Right ventricle myocardium superior (tissue), 1 donor: ENCODE results near the gene NRCAM. TPM values are rescaled to one million over a fixed set of nuclear protein-coding genes. Genes with fewer than 3 reads are reported as not detected.

Source experiments
- ATAC-seq: fragments of 200-7000 bp; cut with Tn5 transposase; one replicate; pipeline ENCODE4 v1.9.1; 2020; ENCODE audit warnings: mild to moderate bottlenecking; ENCODE audit not compliant: poor library complexity
- DNase-seq: peaks from one replicate; pipeline ENCODE4 v3.0.0-alpha.2; 2020
- intact Hi-C: fragments of 100-400 bp; cut with DNase I; formaldehyde crosslinking; loops from one replicate; pipeline ENCODE4 v1.11.2; 2022
- total RNA-seq: library from RNA; stranded (reverse); fragmentation: NEBNext Ultra II Directional; extraction: Animal tissue kit (Norgen Biotek cat#: 25700); gene quantifications from one replicate; pipeline ENCODE4 v1.2.1, GENCODE V29; 2021
- donor health status: DM: no; HTN: yes; CAD: no; lungs with severe emphysema.

The NRCAM gene
- total RNA-seq, 1 donor from 2014 or later, result 0.27 TPM

GRCh38 chr7:108210796-108211195 is 245.4 kb downstream of the NRCAM start:
- no peak for DNase-seq
- ATAC-seq, result no peak
- intact Hi-C loops, result no loop called here

- DNase-seq, result no peak
- no peak for ATAC-seq
- intact Hi-C loops, result no loop called here
These were observed 250.9 kb downstream of the NRCAM start for GRCh38 chr7:108205311-108205710.

GRCh38 chr7:108204281-108204796 is 251.9 kb downstream of the NRCAM start:
- intact Hi-C loops, result no loop called here
- ATAC-seq (no peak), DNase-seq (no peak)

GRCh38 chr7:108203537-108203936 is 252.7 kb downstream of the NRCAM start:
- no peak for DNase-seq
- ATAC-seq, result no peak

GRCh38 chr7:108202743-108203142 is 253.5 kb downstream of the NRCAM start:
- ATAC-seq, result no peak
- no peak for DNase-seq
- intact Hi-C loops, result no loop called here

More at GRCh38 chr7:108203537-108203936, 252.7 kb downstream of the NRCAM start:
- intact Hi-C loops, result no loop called here

- ATAC-seq, result no peak
- intact Hi-C loops, result no loop called here
- DNase-seq, result no peak
These were observed 254.5 kb downstream of the NRCAM start for GRCh38 chr7:108201766-108202165.

- ATAC-seq, result no peak
- no peak for DNase-seq
- intact Hi-C loops, result no loop called here
These were observed 255.9 kb downstream of the NRCAM start for GRCh38 chr7:108200326-108200725.

GRCh38 chr7:108197371-108198091 is 258.7 kb downstream of the NRCAM start:
- ATAC-seq (no peak), DNase-seq (no peak)
- intact Hi-C loops, result no loop called here

GRCh38 chr7:108196004-108196403 is 260.2 kb downstream of the NRCAM start:
- no peak for ATAC-seq
- intact Hi-C loops, result no loop called here
- DNase-seq, result no peak

- ATAC-seq (no peak), DNase-seq (no peak)
- intact Hi-C loops, result no loop called here
These were observed 262.4 kb downstream of the NRCAM start for GRCh38 chr7:108193594-108194498.

GRCh38 chr7:108190891-108191290 is 265.3 kb downstream of the NRCAM start:
- DNase-seq (no peak), ATAC-seq (no peak)
- intact Hi-C loops, result no loop called here

GRCh38 chr7:108189733-108190388 is 266.4 kb downstream of the NRCAM start:
- DNase-seq (no peak), ATAC-seq (no peak)
- intact Hi-C loops, result loop anchor here (10.0 kb wide), 2 partner anchors 265 to 305 kb away; partner anchors contain the start of gene NRCAM

- ATAC-seq, result no peak
- intact Hi-C loops, result loop anchor here (10.0 kb wide), 2 partner anchors 266 to 306 kb away; partner anchors contain the start of gene NRCAM
These were observed 267.5 kb downstream of the NRCAM start for GRCh38 chr7:108188724-108189123.

GRCh38 chr7:108181073-108181985 is 274.9 kb downstream of the NRCAM start:
- intact Hi-C loops, result loop anchor here (10.0 kb wide), 2 partner anchors 273 to 313 kb away; partner anchors contain the start of gene NRCAM
- DNase-seq (no peak), ATAC-seq (peak; percentile 73)

More at GRCh38 chr7:108188724-108189123, 267.5 kb downstream of the NRCAM start:
- DNase-seq, result no peak

GRCh38 chr7:108178398-108178797 is 277.8 kb downstream of the NRCAM start:
- ATAC-seq (no peak), DNase-seq (no peak)
- intact Hi-C loops, result no loop called here

GRCh38 chr7:108171164-108171563 is 285.1 kb downstream of the NRCAM start:
- intact Hi-C loops, result no loop called here
- DNase-seq, result no peak
- no peak for ATAC-seq

- ATAC-seq, result no peak
- intact Hi-C loops, result no loop called here
These were observed 286.0 kb downstream of the NRCAM start for GRCh38 chr7:108170251-108170650.

GRCh38 chr7:108167460-108167859 is 288.8 kb downstream of the NRCAM start:
- DNase-seq, result no peak
- intact Hi-C loops, result no loop called here
- no peak for ATAC-seq

More at GRCh38 chr7:108170251-108170650, 286.0 kb downstream of the NRCAM start:
- no peak for DNase-seq
